ENCODE measurements around the gene ATOX1. TPM values are rescaled to one million over a fixed set of nuclear protein-coding genes. Genes with fewer than 3 reads are reported as not detected.

The ATOX1 gene
- total RNA-seq, 1 donor from 2014 or later = 120 TPM

DNA sequence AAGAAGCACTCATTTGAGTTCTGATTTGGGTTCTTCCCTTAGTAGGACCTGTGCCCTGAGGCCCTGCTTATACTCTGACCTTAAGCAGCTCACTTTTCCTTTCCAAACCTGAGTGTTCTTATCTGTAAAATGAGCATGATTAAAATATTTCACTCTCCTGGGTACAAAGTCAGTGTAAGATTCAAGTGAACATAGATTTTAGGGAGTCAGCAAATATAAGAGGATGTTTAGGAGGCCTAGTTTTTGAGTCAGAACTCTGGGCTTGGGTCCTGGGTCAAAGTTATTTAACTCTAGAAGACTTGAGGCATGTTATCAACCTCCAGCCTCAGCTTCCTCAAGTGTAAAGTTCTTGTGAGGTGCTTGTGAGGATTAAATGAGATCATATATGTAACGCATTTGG, 63.0 kb downstream of the ATOX1 start:
- Histone ChIP-seq H3K9me3 (no peaks in the 10 kb centered on the region), H3K27me3 (no peaks in the 10 kb centered on the region), H3K27ac (peak overlapping the region; percentile 91), H3K4me1 (peaks cover 46% of the 10 kb centered on the region), H3K4me3 (no peak overlapping the region), H3K36me3 (no peaks in the 10 kb centered on the region)
- intact Hi-C loops (cut with DNase I) = no loop called here
- no peak for TF ChIP-seq POLR2A (IDR thresholded peaks at IDR 0.05)
- no peak for DNase-seq (ENCODE audit: extremely low spot score in 2 of 2)

DNA sequence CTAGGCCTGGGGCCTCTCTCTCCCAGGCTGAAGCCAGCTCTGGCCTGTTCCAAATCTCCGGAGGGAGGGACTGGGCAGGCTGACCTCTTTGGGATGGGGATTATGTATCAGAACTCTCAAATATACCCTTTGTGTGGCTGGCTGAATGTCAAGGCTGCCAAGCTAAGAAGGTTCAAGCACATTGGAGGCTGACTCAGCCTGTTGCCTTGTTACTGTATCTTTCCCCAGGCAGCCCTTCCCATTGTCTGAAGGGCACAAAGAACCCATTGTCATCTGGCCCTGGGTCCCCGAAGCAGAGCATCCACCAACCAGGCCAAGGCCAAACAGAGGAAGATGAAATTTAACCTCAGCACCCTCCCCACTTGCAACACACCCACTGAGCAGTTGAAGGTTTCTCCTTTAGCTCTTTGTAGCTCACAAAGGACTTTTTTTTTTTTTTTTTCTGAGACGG, 64.4 kb downstream of the ATOX1 start:
- no peaks in the 10 kb centered on the region for H3K27me3 ChIP-seq
- H3K9me3 ChIP-seq = no peaks in the 10 kb centered on the region
- no peak for DNase-seq (ENCODE audit: extremely low spot score in 2 of 2)
- intact Hi-C loops (cut with DNase I) = no loop called here
- TF ChIP-seq, protein P1, sequence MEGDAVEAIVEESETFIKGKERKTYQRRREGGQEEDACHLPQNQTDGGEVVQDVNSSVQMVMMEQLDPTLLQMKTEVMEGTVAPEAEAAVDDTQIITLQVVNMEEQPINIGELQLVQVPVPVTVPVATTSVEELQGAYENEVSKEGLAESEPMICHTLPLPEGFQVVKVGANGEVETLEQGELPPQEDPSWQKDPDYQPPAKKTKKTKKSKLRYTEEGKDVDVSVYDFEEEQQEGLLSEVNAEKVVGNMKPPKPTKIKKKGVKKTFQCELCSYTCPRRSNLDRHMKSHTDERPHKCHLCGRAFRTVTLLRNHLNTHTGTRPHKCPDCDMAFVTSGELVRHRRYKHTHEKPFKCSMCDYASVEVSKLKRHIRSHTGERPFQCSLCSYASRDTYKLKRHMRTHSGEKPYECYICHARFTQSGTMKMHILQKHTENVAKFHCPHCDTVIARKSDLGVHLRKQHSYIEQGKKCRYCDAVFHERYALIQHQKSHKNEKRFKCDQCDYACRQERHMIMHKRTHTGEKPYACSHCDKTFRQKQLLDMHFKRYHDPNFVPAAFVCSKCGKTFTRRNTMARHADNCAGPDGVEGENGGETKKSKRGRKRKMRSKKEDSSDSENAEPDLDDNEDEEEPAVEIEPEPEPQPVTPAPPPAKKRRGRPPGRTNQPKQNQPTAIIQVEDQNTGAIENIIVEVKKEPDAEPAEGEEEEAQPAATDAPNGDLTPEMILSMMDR (IDR thresholded peaks at IDR 0.05) = no peak
- TF ChIP-seq POLR2AphosphoS5 (IDR thresholded peaks at IDR 0.05; ENCODE audit: insufficient read depth in 1 of 2, low read depth in 1 of 2) = no peak
- TF ChIP-seq POLR2A (IDR thresholded peaks at IDR 0.05) = no peak
- peak overlapping the region; percentile 91 for H3K27ac ChIP-seq
- H3K36me3 ChIP-seq = no peaks in the 10 kb centered on the region
- peaks cover 36% of the 10 kb centered on the region for H3K4me1 ChIP-seq
- no peak overlapping the region for H3K4me3 ChIP-seq

Small RNAs within 50 kb of the gene (small RNA-seq; reads per million reads assigned to genes)
- gene RN7SKP232 = not detected

Other genes starting within 250 kb of the ATOX1 start
- gene FAT2, start 167.3 kb downstream of the ATOX1 start, total RNA-seq = 74.9 TPM
- 273 TPM for gene SPARC, start 71.7 kb downstream of the ATOX1 start, total RNA-seq
- gene G3BP1, start 13.3 kb upstream of the ATOX1 start, total RNA-seq = 97.0 TPM
- gene GLRA1, start 166.2 kb upstream of the ATOX1 start, total RNA-seq = not detected

Data from vagina (tissue), 2 donors.